Activated naive CD8-positive, alpha-beta T cell treated with anti-CD3 and anti-CD28 coated beads, Interleukin-2, amount 10 ng/mL, durations not matched to agents 7 days and 5 days (primary cell): Measurements from ENCODE around the gene CCNB1. TPM values are rescaled to one million over a fixed set of nuclear protein-coding genes. Genes with fewer than 3 reads are reported as not detected.
"Not testable (repeated sequence)": the region's sequence is repeated elsewhere in the genome, so short reads cannot be mapped to it uniquely, and the experiment has no call there.

ENCODE experiments used
- ATAC-seq: fragments of 150-1000 bp; cut with Tn5 transposase; one replicate; pipeline ENCODE4 v1.10.0; 2021; ENCODE audit warnings: low read depth, moderate library complexity
- POLR2A ChIA-PET: fragments of 350-600 bp; sonication (Branson Sonifier 250); formaldehyde crosslinking; loops from one replicate; lab custom pipeline; 2021; ENCODE audit warnings: antibody characterized with exemption; lab: Charles Lee
- DNase-seq: peaks from one replicate; pipeline ENCODE4 v3.0.0; 2021
- H3K27ac Mint-ChIP-seq: one replicate; pipeline ENCODE4 v1.8.0; 2022; ENCODE audit warnings: mild to moderate bottlenecking, mixed read lengths
- H3K27me3 Mint-ChIP-seq: one replicate; pipeline ENCODE4 v1.8.0; 2022; ENCODE audit warnings: mild to moderate bottlenecking, moderate library complexity, mixed read lengths
- H3K36me3 Mint-ChIP-seq: one replicate; pipeline ENCODE4 v1.8.0; 2021; ENCODE audit warnings: mild to moderate bottlenecking, mixed read lengths
- H3K4me1 Mint-ChIP-seq: one replicate; pipeline ENCODE4 v1.8.0; 2021; ENCODE audit warnings: mixed read lengths
- H3K4me3 Mint-ChIP-seq: one replicate; pipeline ENCODE4 v1.8.0; 2022; ENCODE audit warnings: mild to moderate bottlenecking, moderate library complexity, mixed read lengths
- H3K9me3 Mint-ChIP-seq: one replicate; pipeline ENCODE4 v1.8.0; 2021; ENCODE audit warnings: mixed read lengths
- total RNA-seq, 2 experiments: library from RNA; stranded (reverse); gene quantifications; one replicate each; pipeline ENCODE4 v1.2.3, GENCODE V29; 2021

CCNB1 gene
- total RNA-seq, 2 experiments from 2014 or later = 116 to 118 TPM

- H3K27ac Mint-ChIP-seq = no peak overlapping the region
- no peak for ATAC-seq
- H3K9me3 Mint-ChIP-seq = no peaks in the 10 kb centered on the region
- no peaks in the 10 kb centered on the region for H3K27me3 Mint-ChIP-seq
- no peaks in the 10 kb centered on the region for H3K36me3 Mint-ChIP-seq
- POLR2A ChIA-PET = interaction anchor here (1.0 kb wide), 1 partner anchor 14 kb away, joined by 3 read pairs; the partner anchor contains the start of gene CCNB1
- H3K4me1 Mint-ChIP-seq = no peaks in the 10 kb centered on the region
- DNase-seq = no peak
- no peak overlapping the region for H3K4me3 Mint-ChIP-seq
Observed at GRCh38 chr5:69152731-69153130, 14.2 kb upstream of the CCNB1 start.

GRCh38 chr5:69156456-69156855 is 10.5 kb upstream of the CCNB1 start:
- POLR2A ChIA-PET = no interaction called here
- Mint-ChIP-seq H3K27ac (no peak overlapping the region), H3K4me1 (no peaks in the 10 kb centered on the region), H3K27me3 (no peaks in the 10 kb centered on the region), H3K4me3 (no peak overlapping the region), H3K36me3 (no peaks in the 10 kb centered on the region), H3K9me3 (no peaks in the 10 kb centered on the region)
- no peak for ATAC-seq
- DNase-seq = no peak

GRCh38 chr5:69158039-69158438 is 8.9 kb upstream of the CCNB1 start:
- Mint-ChIP-seq H3K36me3 (no peaks in the 10 kb centered on the region), H3K4me3 (no peak overlapping the region), H3K27ac (no peak overlapping the region), H3K27me3 (no peaks in the 10 kb centered on the region), H3K4me1 (no peaks in the 10 kb centered on the region), H3K9me3 (no peaks in the 10 kb centered on the region)
- DNase-seq (no peak), ATAC-seq (no peak)
- POLR2A ChIA-PET = no interaction called here

- DNase-seq (no peak), ATAC-seq (no peak)
- Mint-ChIP-seq H3K4me3 (no peak overlapping the region), H3K27ac (no peak overlapping the region), H3K36me3 (no peaks in the 10 kb centered on the region), H3K9me3 (no peaks in the 10 kb centered on the region), H3K4me1 (peaks cover under 1% of the 10 kb centered on the region), H3K27me3 (no peaks in the 10 kb centered on the region)
- POLR2A ChIA-PET = no interaction called here
Observed at GRCh38 chr5:69160651-69161050, 6.3 kb upstream of the CCNB1 start.

- Mint-ChIP-seq H3K36me3 (peaks cover 40% of the 10 kb centered on the region), H3K4me1 (peaks cover 36% of the 10 kb centered on the region), H3K4me3 (peak overlapping the region; percentile 97), H3K27ac (peak overlapping the region; percentile 96), H3K9me3 (no peaks in the 10 kb centered on the region), H3K27me3 (no peaks in the 10 kb centered on the region)
- no peak for DNase-seq
- ATAC-seq = no peak
- POLR2A ChIA-PET = interaction anchor here (0.5 to 4.0 kb wide), 7 partner anchors 10 to 887 kb away, joined by 3 to 34 read pairs (median 5); partner anchors contain the start of genes CDK7, CENPH and SLC30A5
Observed at GRCh38 chr5:69167493-69167855, 524 bp downstream of the CCNB1 start.

- peaks cover 42% of the 10 kb centered on the region for H3K36me3 Mint-ChIP-seq
- POLR2A ChIA-PET = interaction anchor here (0.6 to 4.0 kb wide), 5 partner anchors 9 to 80 kb away, joined by 3 to 34 read pairs (median 5); partner anchors contain the start of genes CDK7 and CENPH
Observed at GRCh38 chr5:69167929-69168328, 979 bp downstream of the CCNB1 start.

GRCh38 chr5:69170495-69170894 is 3.5 kb downstream of the CCNB1 start:
- Mint-ChIP-seq H3K4me1 (peaks cover 47% of the 10 kb centered on the region), H3K9me3 (no peaks in the 10 kb centered on the region), H3K4me3 (no peak overlapping the region), H3K36me3 (peaks cover 57% of the 10 kb centered on the region), H3K27me3 (no peaks in the 10 kb centered on the region), H3K27ac (no peak overlapping the region)
- DNase-seq (no peak), ATAC-seq (no peak)
- POLR2A ChIA-PET = interaction anchor here (0.6 to 1.2 kb wide), 2 partner anchors 19 to 164 kb away, joined by 3 to 4 read pairs; no protein-coding TSS in a partner anchor

More at GRCh38 chr5:69167929-69168328, 979 bp downstream of the CCNB1 start:
- Mint-ChIP-seq H3K4me1 (peaks cover 38% of the 10 kb centered on the region), H3K27me3 (no peaks in the 10 kb centered on the region), H3K27ac (peak overlapping the region; percentile 96), H3K9me3 (no peaks in the 10 kb centered on the region), H3K4me3 (peak overlapping the region; percentile 97)
- no peak for ATAC-seq
- DNase-seq = no peak

GRCh38 chr5:69170969-69171368 is 4.0 kb downstream of the CCNB1 start:
- POLR2A ChIA-PET = no interaction called here
- Mint-ChIP-seq H3K4me1 (peaks cover 45% of the 10 kb centered on the region), H3K27ac (no peak overlapping the region), H3K27me3 (no peaks in the 10 kb centered on the region), H3K9me3 (no peaks in the 10 kb centered on the region), H3K4me3 (no peak overlapping the region), H3K36me3 (peaks cover 59% of the 10 kb centered on the region)
- DNase-seq (no peak), ATAC-seq (no peak)

- H3K4me3 Mint-ChIP-seq, H3K27me3 Mint-ChIP-seq, H3K27ac Mint-ChIP-seq, ATAC-seq, DNase-seq, H3K36me3 Mint-ChIP-seq, H3K4me1 Mint-ChIP-seq, H3K9me3 Mint-ChIP-seq: not testable (repeated sequence)
- POLR2A ChIA-PET = interaction anchor here (0.6 to 0.7 kb wide), 2 partner anchors 15 to 29 kb away, joined by 3 to 6 read pairs; partner anchors contain the start of gene CCNB1
Observed at GRCh38 chr5:69181659-69182293, 14.8 kb downstream of the CCNB1 start.

- DNase-seq (no peak), ATAC-seq (no peak)
- Mint-ChIP-seq H3K9me3 (no peaks in the 10 kb centered on the region), H3K27ac (no peak overlapping the region), H3K4me3 (no peak overlapping the region), H3K27me3 (no peaks in the 10 kb centered on the region), H3K4me1 (peaks cover 7% of the 10 kb centered on the region), H3K36me3 (no peaks in the 10 kb centered on the region)
- POLR2A ChIA-PET = interaction anchor here (0.6 kb wide), 1 partner anchor 115 kb away, joined by 5 read pairs; no protein-coding TSS in a partner anchor
Observed at GRCh38 chr5:69184621-69185020, 17.7 kb downstream of the CCNB1 start.

GRCh38 chr5:69187342-69187741 is 20.4 kb downstream of the CCNB1 start:
- Mint-ChIP-seq H3K27me3 (no peaks in the 10 kb centered on the region), H3K9me3 (no peaks in the 10 kb centered on the region), H3K36me3 (peaks cover 6% of the 10 kb centered on the region), H3K4me1 (peaks cover 16% of the 10 kb centered on the region), H3K4me3 (no peak overlapping the region), H3K27ac (no peak overlapping the region)
- ATAC-seq (no peak), DNase-seq (no peak)
- POLR2A ChIA-PET = no interaction called here

GRCh38 chr5:69188811-69189161 is 21.8 kb downstream of the CCNB1 start:
- peak overlapping the region; percentile 92 for H3K4me3 Mint-ChIP-seq
- ATAC-seq (no peak), DNase-seq (no peak)
- peaks cover 6% of the 10 kb centered on the region for H3K36me3 Mint-ChIP-seq
- H3K27ac Mint-ChIP-seq = peak overlapping the region; percentile 95
- H3K27me3 Mint-ChIP-seq = no peaks in the 10 kb centered on the region
- POLR2A ChIA-PET = interaction anchor here (1.0 to 2.7 kb wide), 10 partner anchors 8 to 181 kb away, joined by 3 to 34 read pairs (median 6); partner anchors contain the start of genes CCDC125, CCNB1, CDK7 and SLC30A5
- H3K9me3 Mint-ChIP-seq = no peaks in the 10 kb centered on the region
- H3K4me1 Mint-ChIP-seq = peaks cover 16% of the 10 kb centered on the region

- Mint-ChIP-seq H3K4me1 (peaks cover 16% of the 10 kb centered on the region), H3K27me3 (no peaks in the 10 kb centered on the region), H3K4me3 (peak within 1 kb of the TSS; percentile 92), H3K27ac (peak within 1 kb of the TSS; percentile 95), H3K36me3 (peaks cover 6% of the 10 kb centered on the region), H3K9me3 (no peaks in the 10 kb centered on the region)
- DNase-seq (peak; percentile 94), ATAC-seq (peak; percentile 86)
- POLR2A ChIA-PET = interaction anchor here (0.9 to 2.7 kb wide), 12 partner anchors 9 to 181 kb away, joined by 3 to 34 read pairs (median 6); partner anchors contain the start of genes CCDC125, CCNB1, CDK7 and SLC30A5
Observed at GRCh38 chr5:69189162-69190086, 22.5 kb downstream of the CCNB1 start, which contains the start of gene CENPH. Gene CENPH, plus strand, starts transcription at chr5:69189583. Its CDS starts 52 bp downstream, at chr5:69189635.
